CD4-positive, alpha-beta T cell treated with Interleukin-15 for 1 hour (primary cell): ENCODE measurements around the gene RHBDF1.

Experiments
- DNase-seq: peaks from one replicate; pipeline ENCODE4 v3.0.0-alpha.2; 2020

The RHBDF1 gene

GRCh38 chr16:71540-72401 lies 660 bp downstream of the RHBDF1 start:
- DNase-seq, result no peak

GRCh38 chr16:71210-71539 lies 1.3 kb downstream of the RHBDF1 start:
- no peak for DNase-seq

GRCh38 chr16:69181-69580 lies 3.2 kb downstream of the RHBDF1 start:
- no peak for DNase-seq

GRCh38 chr16:67884-68789 lies 4.3 kb downstream of the RHBDF1 start:
- no peak for DNase-seq

- DNase-seq, result no peak
These were observed 5.1 kb downstream of the RHBDF1 start for GRCh38 chr16:67183-67791.

- DNase-seq, result no peak
These were observed 5.9 kb downstream of the RHBDF1 start for GRCh38 chr16:66309-67182.

GRCh38 chr16:65745-66144 lies 6.7 kb downstream of the RHBDF1 start:
- peak; percentile 81 for DNase-seq

- DNase-seq, result no peak
These were observed 7.5 kb downstream of the RHBDF1 start for GRCh38 chr16:64914-65255.

GRCh38 chr16:63998-64913 lies 8.2 kb downstream of the RHBDF1 start:
- DNase-seq, result no peak

- no peak for DNase-seq
These were observed 9.0 kb downstream of the RHBDF1 start for GRCh38 chr16:63466-63865.

GRCh38 chr16:62968-63391 lies 9.5 kb downstream of the RHBDF1 start:
- no peak for DNase-seq

GRCh38 chr16:62283-62967 lies 10.0 kb downstream of the RHBDF1 start:
- no peak for DNase-seq

- DNase-seq, result no peak
These were observed 10.6 kb downstream of the RHBDF1 start for GRCh38 chr16:61879-62281.

GRCh38 chr16:60929-61878 lies 11.2 kb downstream of the RHBDF1 start:
- no peak for DNase-seq

GRCh38 chr16:60166-60565 lies 12.3 kb downstream of the RHBDF1 start:
- DNase-seq, result no peak

GRCh38 chr16:59440-60059 lies 12.9 kb downstream of the RHBDF1 start:
- no peak for DNase-seq

- no peak for DNase-seq
These were observed 13.7 kb downstream of the RHBDF1 start for GRCh38 chr16:58491-59439.

- no peak for DNase-seq
These were observed 14.7 kb downstream of the RHBDF1 start for GRCh38 chr16:57711-58110.
